NB4 (cell line): ENCODE measurements around the gene ARPC1A.

ENCODE experiments used
- MYC ChIP-seq: IDR thresholded peaks from 2 replicates; pipeline ENCODE4 v1.6.1; 2011; ENCODE audit warnings: low read depth, low read length
- POLR2A ChIP-seq: IDR thresholded peaks from 2 replicates; pipeline ENCODE4 v1.6.1; 2011; ENCODE audit warnings: mild to moderate bottlenecking; ENCODE audit not compliant: insufficient read length; ENCODE audit errors: extremely low read depth
- TF ChIP-seq, protein P1 (sequence below): IDR thresholded peaks from one replicate; pipeline ENCODE4 v1.5.1; 2012; ENCODE audit warnings: low read depth, low read length
- TF ChIP-seq, protein P2 (sequence below): IDR thresholded peaks from 2 replicates; pipeline ENCODE4 v1.6.1; 2011; ENCODE audit warnings: low read depth, low read length

DNA sequence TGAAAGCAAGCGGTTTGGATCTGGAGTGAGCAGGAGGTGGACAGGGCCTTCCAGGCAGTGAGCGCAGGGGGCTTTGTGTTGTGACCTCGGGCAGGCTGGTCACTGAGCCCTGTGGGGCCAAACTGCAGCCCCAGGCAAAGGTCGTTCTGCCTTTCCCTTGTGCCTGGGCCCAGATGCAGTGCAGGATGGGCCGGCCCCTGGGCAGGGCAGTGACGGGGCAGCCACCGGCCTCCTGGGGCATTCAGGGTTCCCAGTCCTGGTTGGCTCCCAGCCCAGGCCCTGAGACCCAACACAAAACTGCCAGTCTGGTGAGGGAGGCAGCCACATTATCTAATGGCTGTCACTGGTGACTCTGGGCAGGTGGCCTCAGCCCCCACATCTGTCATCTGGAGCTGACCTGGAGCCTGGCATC is 56.0 kb downstream of the ARPC1A start:
- no peak for TF ChIP-seq POLR2A
- TF ChIP-seq, protein P1, sequence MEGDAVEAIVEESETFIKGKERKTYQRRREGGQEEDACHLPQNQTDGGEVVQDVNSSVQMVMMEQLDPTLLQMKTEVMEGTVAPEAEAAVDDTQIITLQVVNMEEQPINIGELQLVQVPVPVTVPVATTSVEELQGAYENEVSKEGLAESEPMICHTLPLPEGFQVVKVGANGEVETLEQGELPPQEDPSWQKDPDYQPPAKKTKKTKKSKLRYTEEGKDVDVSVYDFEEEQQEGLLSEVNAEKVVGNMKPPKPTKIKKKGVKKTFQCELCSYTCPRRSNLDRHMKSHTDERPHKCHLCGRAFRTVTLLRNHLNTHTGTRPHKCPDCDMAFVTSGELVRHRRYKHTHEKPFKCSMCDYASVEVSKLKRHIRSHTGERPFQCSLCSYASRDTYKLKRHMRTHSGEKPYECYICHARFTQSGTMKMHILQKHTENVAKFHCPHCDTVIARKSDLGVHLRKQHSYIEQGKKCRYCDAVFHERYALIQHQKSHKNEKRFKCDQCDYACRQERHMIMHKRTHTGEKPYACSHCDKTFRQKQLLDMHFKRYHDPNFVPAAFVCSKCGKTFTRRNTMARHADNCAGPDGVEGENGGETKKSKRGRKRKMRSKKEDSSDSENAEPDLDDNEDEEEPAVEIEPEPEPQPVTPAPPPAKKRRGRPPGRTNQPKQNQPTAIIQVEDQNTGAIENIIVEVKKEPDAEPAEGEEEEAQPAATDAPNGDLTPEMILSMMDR = no peak
- TF ChIP-seq MYC = no peak
- TF ChIP-seq, protein P2, sequence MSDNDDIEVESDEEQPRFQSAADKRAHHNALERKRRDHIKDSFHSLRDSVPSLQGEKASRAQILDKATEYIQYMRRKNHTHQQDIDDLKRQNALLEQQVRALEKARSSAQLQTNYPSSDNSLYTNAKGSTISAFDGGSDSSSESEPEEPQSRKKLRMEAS = no peak
